Measurements from ENCODE around the gene LBHD1.

Gene LBHD1

DNA sequence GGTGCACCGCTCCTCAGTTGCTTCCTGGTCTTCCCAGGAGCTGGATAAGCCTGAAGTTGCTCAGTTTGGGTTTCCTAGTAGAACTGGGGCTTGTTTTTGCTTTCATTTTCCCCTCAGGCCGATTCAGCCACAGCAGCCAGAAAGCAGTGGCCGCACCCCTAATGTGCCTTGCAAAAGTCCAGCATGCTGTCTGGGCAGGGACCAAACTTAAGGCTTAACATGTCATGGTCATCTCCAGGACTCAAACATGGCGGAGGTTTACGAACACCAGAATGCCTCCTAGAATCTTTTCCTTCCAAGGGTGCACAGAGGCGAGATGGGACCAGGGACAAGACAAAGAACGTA is 37.9 kb upstream of the LBHD1 start:
- H3K27me3 ChIP-seq (ENCODE audit: control insufficient read depth in 3 of 3, insufficient read depth in 3 of 3, low read depth in 1 of 3, low read length in 3 of 3): no peaks in the 10 kb centered on the region
- H3K27ac ChIP-seq (replicated peaks; ENCODE audit: low read length): peak overlapping the region; percentile 85
- no peak overlapping the region for H2BK15ac ChIP-seq (ENCODE audit: low read length)
- no CpG with 5 or more reads among the region's 7 CpGs for WGBS, 2 donors (ENCODE audit: extremely low coverage in 2 of 2, insufficient read length in 2 of 2, insufficient replicate concordance in 1 of 2)
- H2BK12ac ChIP-seq (ENCODE audit: low read length): no peak overlapping the region
- no peak overlapping the region for H3K23ac ChIP-seq (ENCODE audit: low read depth, low read length, poor library complexity)
- peaks cover 29 to 66% of the 10 kb centered on the region in 2 donors for H3K36me3 ChIP-seq (replicated peaks in 1 of 2; ENCODE audit: control insufficient read depth in 2 of 2, insufficient read depth in 2 of 2, low read length in 2 of 2)
- H3K79me1 ChIP-seq (ENCODE audit: low read depth, low read length): no peaks in the 10 kb centered on the region
- H3K14ac ChIP-seq (ENCODE audit: low read length): no peak overlapping the region
- no peak overlapping the region for H3K4ac ChIP-seq (ENCODE audit: low read length)
- no peak overlapping the region for H2BK120ac ChIP-seq (ENCODE audit: low read depth, low read length)
- peak overlapping the region; percentile 81 for H2AFZ ChIP-seq (ENCODE audit: low read length)
- H3K4me3 ChIP-seq (ENCODE audit: low read length in 2 of 2): peak overlapping the region; percentile 19 to 49
- H3K9me3 ChIP-seq (replicated peaks in 1 of 2; ENCODE audit: control insufficient read depth in 2 of 2, insufficient read depth in 1 of 2, low read depth in 1 of 2, low read length in 2 of 2): no peaks in the 10 kb centered on the region
- no peak overlapping the region for H2AK5ac ChIP-seq (ENCODE audit: low read depth, low read length)
- no peak overlapping the region for H3K9ac ChIP-seq (ENCODE audit: low read depth, low read length, poor library complexity)
- H3K18ac ChIP-seq (ENCODE audit: low read length): peak overlapping the region; percentile 84
- peak overlapping the region; percentile 64 for H3K4me2 ChIP-seq (ENCODE audit: insufficient read depth, low read length, poor library complexity, severe bottlenecking)
- H4K8ac ChIP-seq (ENCODE audit: low read depth, low read length): peak overlapping the region; percentile 54
- H4K91ac ChIP-seq (ENCODE audit: low read depth, low read length, poor library complexity): peak overlapping the region; percentile 30
- H3K4me1 ChIP-seq (ENCODE audit: control insufficient read depth in 2 of 2, insufficient read depth in 1 of 2, low read depth in 1 of 2, low read length in 2 of 2): peaks cover 23 to 31% of the 10 kb centered on the region in 2 donors
- no peak overlapping the region for H2BK5ac ChIP-seq (ENCODE audit: low read length)
- DNase-seq (ENCODE audit: low spot score): no peak

DNA sequence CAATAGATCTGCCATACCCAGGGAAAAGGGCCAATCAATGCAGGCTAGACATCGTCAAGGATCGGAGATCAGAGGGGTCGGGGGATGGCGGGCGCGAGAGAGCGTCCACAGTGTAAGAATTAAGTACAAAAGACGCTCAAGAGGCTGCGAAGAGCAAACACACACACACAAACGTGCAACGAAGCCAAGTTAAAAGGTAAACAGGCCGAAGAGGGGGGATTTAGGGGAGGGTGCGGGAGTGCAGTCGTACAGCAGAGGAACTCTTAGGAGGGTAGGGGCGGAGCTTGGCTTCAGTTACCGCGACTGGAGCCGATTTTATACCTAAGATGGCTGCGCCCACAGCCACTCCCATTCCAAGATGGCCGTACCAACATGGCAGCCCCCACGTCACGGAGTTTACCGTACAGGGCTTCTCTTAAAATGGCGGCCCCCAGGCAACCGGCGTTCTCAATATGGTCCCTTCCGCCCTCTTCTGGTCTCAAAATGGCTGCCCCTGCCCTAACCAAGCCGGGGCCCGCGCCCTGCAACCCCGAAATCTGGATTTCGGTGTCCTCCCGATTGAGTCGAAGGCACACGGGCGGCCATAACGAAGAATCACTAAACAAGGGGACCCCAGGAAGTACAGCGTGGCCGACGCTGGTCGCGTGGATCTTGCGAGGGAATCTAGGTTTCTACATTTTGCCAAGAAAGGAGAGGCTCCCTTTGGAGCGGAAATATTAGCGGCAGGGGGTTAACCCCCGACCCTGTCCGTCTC is 37.4 kb upstream of the LBHD1 start:
- Histone ChIP-seq H3K4me3 (ENCODE audit: low read length in 2 of 2) (peak overlapping the region; percentile 29 to 77), H3K9ac (ENCODE audit: low read depth, low read length, poor library complexity) (no peak overlapping the region), H3K4me1 (ENCODE audit: control insufficient read depth in 2 of 2, insufficient read depth in 1 of 2, low read depth in 1 of 2, low read length in 2 of 2) (peaks cover 23 to 31% of the 10 kb centered on the region in 2 donors), H3K4me2 (ENCODE audit: insufficient read depth, low read length, poor library complexity, severe bottlenecking) (peak overlapping the region; percentile 64), H2BK5ac (ENCODE audit: low read length) (no peak overlapping the region), H2AFZ (ENCODE audit: low read length) (peak overlapping the region; percentile 81), H3K4ac (ENCODE audit: low read length) (no peak overlapping the region), H2BK120ac (ENCODE audit: low read depth, low read length) (no peak overlapping the region), H4K91ac (ENCODE audit: low read depth, low read length, poor library complexity) (peak overlapping the region; percentile 30), H3K27ac (replicated peaks; ENCODE audit: low read length) (peak overlapping the region; percentile 85), H3K27me3 (ENCODE audit: control insufficient read depth in 3 of 3, insufficient read depth in 3 of 3, low read depth in 1 of 3, low read length in 3 of 3) (no peaks in the 10 kb centered on the region), H3K79me1 (ENCODE audit: low read depth, low read length) (no peaks in the 10 kb centered on the region), H3K14ac (ENCODE audit: low read length) (no peak overlapping the region), H4K8ac (ENCODE audit: low read depth, low read length) (peak overlapping the region; percentile 54), H3K36me3 (replicated peaks in 1 of 2; ENCODE audit: control insufficient read depth in 2 of 2, insufficient read depth in 2 of 2, low read length in 2 of 2) (peaks cover 25 to 67% of the 10 kb centered on the region in 2 donors), H2AK5ac (ENCODE audit: low read depth, low read length) (no peak overlapping the region), H3K9me3 (replicated peaks in 1 of 2; ENCODE audit: control insufficient read depth in 2 of 2, insufficient read depth in 1 of 2, low read depth in 1 of 2, low read length in 2 of 2) (no peaks in the 10 kb centered on the region), H3K18ac (ENCODE audit: low read length) (peak overlapping the region; percentile 84), H3K23ac (ENCODE audit: low read depth, low read length, poor library complexity) (no peak overlapping the region), H2BK15ac (ENCODE audit: low read length) (no peak overlapping the region), H2BK12ac (ENCODE audit: low read length) (no peak overlapping the region)
- DNase-seq (ENCODE audit: low spot score): peak; percentile 95
- no CpG with 5 or more reads among the region's 47 CpGs for WGBS, 2 donors (ENCODE audit: extremely low coverage in 2 of 2, insufficient read length in 2 of 2, insufficient replicate concordance in 1 of 2)

DNA sequence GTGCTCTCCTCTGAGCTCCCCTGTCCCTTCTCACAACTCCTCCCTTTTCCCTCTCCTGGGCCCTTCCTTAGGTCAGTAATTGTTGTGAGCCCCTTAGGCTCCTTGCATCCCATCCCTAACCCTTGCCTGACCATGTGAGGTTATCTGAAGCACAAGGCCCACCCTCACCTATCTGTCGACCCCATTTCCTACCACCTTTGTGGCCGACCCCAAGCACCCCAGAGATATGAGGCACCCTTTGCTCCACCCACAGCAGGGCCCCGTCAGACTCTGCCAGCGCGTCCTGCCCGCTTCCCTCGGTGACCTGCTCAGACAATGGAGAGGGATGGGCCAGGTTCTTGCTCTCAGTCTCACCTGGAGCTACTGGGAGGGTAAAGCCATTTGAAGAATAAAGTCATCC is 36.7 kb upstream of the LBHD1 start:
- WGBS, 2 donors (ENCODE audit: extremely low coverage in 2 of 2, insufficient read length in 2 of 2, insufficient replicate concordance in 1 of 2): no CpG with 5 or more reads among the region's 7 CpGs
- Histone ChIP-seq H2BK5ac (ENCODE audit: low read length) (peak overlapping the region; percentile 85), H2BK120ac (ENCODE audit: low read depth, low read length) (peak overlapping the region; percentile 2), H2AK5ac (ENCODE audit: low read depth, low read length) (peak overlapping the region; percentile 36), H3K9ac (ENCODE audit: low read depth, low read length, poor library complexity) (peak overlapping the region; percentile 74), H3K18ac (ENCODE audit: low read length) (no peak overlapping the region), H3K4me1 (ENCODE audit: control insufficient read depth in 2 of 2, insufficient read depth in 1 of 2, low read depth in 1 of 2, low read length in 2 of 2) (peaks cover 23 to 31% of the 10 kb centered on the region in 2 donors), H4K8ac (ENCODE audit: low read depth, low read length) (no peak overlapping the region), H3K4me3 (ENCODE audit: low read length in 2 of 2) (peak overlapping the region in 1 of 2 donors; percentile 77), H3K9me3 (replicated peaks in 1 of 2; ENCODE audit: control insufficient read depth in 2 of 2, insufficient read depth in 1 of 2, low read depth in 1 of 2, low read length in 2 of 2) (no peaks in the 10 kb centered on the region), H3K4me2 (ENCODE audit: insufficient read depth, low read length, poor library complexity, severe bottlenecking) (peak overlapping the region; percentile 60), H4K91ac (ENCODE audit: low read depth, low read length, poor library complexity) (no peak overlapping the region), H3K23ac (ENCODE audit: low read depth, low read length, poor library complexity) (no peak overlapping the region), H2BK12ac (ENCODE audit: low read length) (no peak overlapping the region), H3K14ac (ENCODE audit: low read length) (no peak overlapping the region), H3K27me3 (ENCODE audit: control insufficient read depth in 3 of 3, insufficient read depth in 3 of 3, low read depth in 1 of 3, low read length in 3 of 3) (no peaks in the 10 kb centered on the region), H2AFZ (ENCODE audit: low read length) (no peak overlapping the region), H3K4ac (ENCODE audit: low read length) (no peak overlapping the region), H2BK15ac (ENCODE audit: low read length) (no peak overlapping the region), H3K36me3 (replicated peaks in 1 of 2; ENCODE audit: control insufficient read depth in 2 of 2, insufficient read depth in 2 of 2, low read length in 2 of 2) (peaks cover 20 to 61% of the 10 kb centered on the region in 2 donors), H3K79me1 (ENCODE audit: low read depth, low read length) (no peaks in the 10 kb centered on the region), H3K27ac (replicated peaks; ENCODE audit: low read length) (peak overlapping the region; percentile 62)
- DNase-seq (ENCODE audit: low spot score): no peak

- H4K91ac ChIP-seq (ENCODE audit: low read depth, low read length, poor library complexity): no peak overlapping the region
- H2BK12ac ChIP-seq (ENCODE audit: low read length): peak overlapping the region; percentile 26
- DNase-seq (ENCODE audit: low spot score): no peak
- no peaks in the 10 kb centered on the region for H3K9me3 ChIP-seq (replicated peaks in 1 of 2; ENCODE audit: control insufficient read depth in 2 of 2, insufficient read depth in 1 of 2, low read depth in 1 of 2, low read length in 2 of 2)
- H3K4ac ChIP-seq (ENCODE audit: low read length): no peak overlapping the region
- peaks cover 23 to 31% of the 10 kb centered on the region in 2 donors for H3K4me1 ChIP-seq (ENCODE audit: control insufficient read depth in 2 of 2, insufficient read depth in 1 of 2, low read depth in 1 of 2, low read length in 2 of 2)
- peak overlapping the region; percentile 85 for H2BK5ac ChIP-seq (ENCODE audit: low read length)
- peaks cover 16 to 60% of the 10 kb centered on the region in 2 donors for H3K36me3 ChIP-seq (replicated peaks in 1 of 2; ENCODE audit: control insufficient read depth in 2 of 2, insufficient read depth in 2 of 2, low read length in 2 of 2)
- no peak overlapping the region for H4K8ac ChIP-seq (ENCODE audit: low read depth, low read length)
- H3K27me3 ChIP-seq (ENCODE audit: control insufficient read depth in 3 of 3, insufficient read depth in 3 of 3, low read depth in 1 of 3, low read length in 3 of 3): no peaks in the 10 kb centered on the region
- no peak overlapping the region for H3K14ac ChIP-seq (ENCODE audit: low read length)
- no peak overlapping the region for H2AFZ ChIP-seq (ENCODE audit: low read length)
- no peak overlapping the region for H3K9ac ChIP-seq (ENCODE audit: low read depth, low read length, poor library complexity)
- H3K27ac ChIP-seq (replicated peaks; ENCODE audit: low read length): no peak overlapping the region
- H2AK5ac ChIP-seq (ENCODE audit: low read depth, low read length): peak overlapping the region; percentile 36
- peak overlapping the region; percentile 20 for H2BK15ac ChIP-seq (ENCODE audit: low read length)
- no peaks in the 10 kb centered on the region for H3K79me1 ChIP-seq (ENCODE audit: low read depth, low read length)
- no peak overlapping the region for H3K4me3 ChIP-seq (ENCODE audit: low read length in 2 of 2)
- peak overlapping the region; percentile 2 for H2BK120ac ChIP-seq (ENCODE audit: low read depth, low read length)
- no peak overlapping the region for H3K23ac ChIP-seq (ENCODE audit: low read depth, low read length, poor library complexity)
- H3K18ac ChIP-seq (ENCODE audit: low read length): no peak overlapping the region
- no CpG with 5 or more reads among the region's 5 CpGs for WGBS, 2 donors (ENCODE audit: extremely low coverage in 2 of 2, insufficient read length in 2 of 2, insufficient replicate concordance in 1 of 2)
- H3K4me2 ChIP-seq (ENCODE audit: insufficient read depth, low read length, poor library complexity, severe bottlenecking): peak overlapping the region; percentile 60
Measured at GRCh38 chr11:62708392-62708791, 36.3 kb upstream of the LBHD1 start.
